Measurements from ENCODE around the gene HOXC6. TPM values are rescaled to one million over a fixed set of nuclear protein-coding genes. Genes with fewer than 3 reads are reported as not detected.

The HOXC6 gene
- total and polyA plus RNA-seq, 8 donors, result 0.14 to 0.41 (median 0.28) TPM; not detected in 2

DNA sequence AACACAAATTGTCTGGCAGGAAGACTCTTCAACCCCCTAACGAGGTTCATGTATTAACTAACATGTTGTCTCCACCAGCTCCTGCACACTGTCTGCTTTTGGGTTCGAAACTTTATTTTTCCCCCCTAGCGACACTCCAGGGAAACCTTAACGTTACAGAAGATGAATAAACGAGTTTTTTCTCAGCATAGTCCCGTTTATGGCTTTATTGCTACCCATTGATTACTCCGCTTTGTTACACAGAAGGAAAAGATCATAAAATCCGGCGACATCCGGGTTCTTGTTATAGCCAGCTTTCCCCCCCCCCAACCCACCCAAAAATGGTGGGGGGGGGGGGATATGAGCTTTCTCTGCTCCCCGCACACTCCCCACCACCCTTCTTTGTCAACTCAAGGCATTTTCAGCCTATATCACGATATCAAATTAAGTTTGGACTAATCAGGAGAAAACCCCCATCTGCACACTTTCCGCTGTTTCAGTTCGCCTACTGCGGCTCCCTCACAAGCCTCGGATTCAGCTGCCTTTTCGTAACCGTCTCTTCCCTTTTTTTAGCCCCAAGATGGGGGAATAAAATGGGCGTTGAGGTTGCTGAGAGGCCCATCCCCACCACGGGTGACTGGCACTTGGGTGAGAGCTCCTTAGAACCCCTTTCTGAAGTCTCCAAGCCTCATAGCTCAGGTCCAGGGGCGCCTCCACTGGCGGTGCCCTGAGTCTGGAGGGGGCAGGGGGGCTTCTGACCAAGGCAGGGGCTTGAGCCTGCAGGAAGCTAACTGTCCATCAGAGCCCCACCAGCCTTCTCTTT is 1.4 kb upstream of the HOXC6 start:
- 21% methylated on average over 22 of the region's 22 CpGs for WGBS, 2 donors
- intact Hi-C loops (cut with DNase I), result no loop called here
- peaks cover 3 to 71% (median 12%) of the 10 kb centered on the region in 4 donors for H3K27me3 ChIP-seq
- DNase-seq (no peak), ATAC-seq (no peak), FAIRE-seq (no peak)
- TF ChIP-seq, protein P1, sequence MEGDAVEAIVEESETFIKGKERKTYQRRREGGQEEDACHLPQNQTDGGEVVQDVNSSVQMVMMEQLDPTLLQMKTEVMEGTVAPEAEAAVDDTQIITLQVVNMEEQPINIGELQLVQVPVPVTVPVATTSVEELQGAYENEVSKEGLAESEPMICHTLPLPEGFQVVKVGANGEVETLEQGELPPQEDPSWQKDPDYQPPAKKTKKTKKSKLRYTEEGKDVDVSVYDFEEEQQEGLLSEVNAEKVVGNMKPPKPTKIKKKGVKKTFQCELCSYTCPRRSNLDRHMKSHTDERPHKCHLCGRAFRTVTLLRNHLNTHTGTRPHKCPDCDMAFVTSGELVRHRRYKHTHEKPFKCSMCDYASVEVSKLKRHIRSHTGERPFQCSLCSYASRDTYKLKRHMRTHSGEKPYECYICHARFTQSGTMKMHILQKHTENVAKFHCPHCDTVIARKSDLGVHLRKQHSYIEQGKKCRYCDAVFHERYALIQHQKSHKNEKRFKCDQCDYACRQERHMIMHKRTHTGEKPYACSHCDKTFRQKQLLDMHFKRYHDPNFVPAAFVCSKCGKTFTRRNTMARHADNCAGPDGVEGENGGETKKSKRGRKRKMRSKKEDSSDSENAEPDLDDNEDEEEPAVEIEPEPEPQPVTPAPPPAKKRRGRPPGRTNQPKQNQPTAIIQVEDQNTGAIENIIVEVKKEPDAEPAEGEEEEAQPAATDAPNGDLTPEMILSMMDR (IDR thresholded peaks at IDR 0.05), result no peak
- no peaks in the 10 kb centered on the region for H3K36me3 ChIP-seq
- H3K4me1 ChIP-seq, result no peaks in the 10 kb centered on the region
- H3K27ac ChIP-seq, result no peak overlapping the region
- H3K4me3 ChIP-seq, result no peak overlapping the region
- H3K9me3 ChIP-seq, result no peaks in the 10 kb centered on the region

DNA sequence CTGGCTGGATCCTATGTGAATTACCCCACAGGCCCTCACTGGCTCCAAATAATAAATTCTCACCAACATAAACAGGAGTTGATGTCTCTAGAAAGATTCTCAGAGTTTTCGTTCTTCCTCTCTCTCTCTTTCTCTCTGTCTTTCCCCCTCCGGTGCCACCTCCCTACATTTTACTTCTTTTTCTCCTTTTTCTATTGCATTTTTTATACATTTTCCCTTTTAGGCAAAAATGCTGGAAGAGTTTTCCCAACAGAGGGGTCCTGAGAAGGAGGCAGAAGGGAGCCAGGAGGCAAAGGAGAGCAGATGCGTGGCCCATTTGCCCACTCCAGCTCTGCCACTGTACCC is 826 bp upstream of the HOXC6 start:
- Histone ChIP-seq H3K27ac (no peak overlapping the region), H3K9me3 (no peaks in the 10 kb centered on the region), H3K36me3 (no peaks in the 10 kb centered on the region), H3K27me3 (peaks cover 3 to 76% (median 14%) of the 10 kb centered on the region in 4 donors), H3K4me1 (no peaks in the 10 kb centered on the region), H3K4me3 (no peak overlapping the region)
- TF ChIP-seq, protein P1 (IDR thresholded peaks at IDR 0.05), result no peak
- DNase-seq (no peak), ATAC-seq (no peak), FAIRE-seq (no peak)
- intact Hi-C loops (cut with DNase I), result no loop called here
- WGBS, 2 donors, result 37 to 54% methylated on average over 3 of the region's 3 CpGs

DNA sequence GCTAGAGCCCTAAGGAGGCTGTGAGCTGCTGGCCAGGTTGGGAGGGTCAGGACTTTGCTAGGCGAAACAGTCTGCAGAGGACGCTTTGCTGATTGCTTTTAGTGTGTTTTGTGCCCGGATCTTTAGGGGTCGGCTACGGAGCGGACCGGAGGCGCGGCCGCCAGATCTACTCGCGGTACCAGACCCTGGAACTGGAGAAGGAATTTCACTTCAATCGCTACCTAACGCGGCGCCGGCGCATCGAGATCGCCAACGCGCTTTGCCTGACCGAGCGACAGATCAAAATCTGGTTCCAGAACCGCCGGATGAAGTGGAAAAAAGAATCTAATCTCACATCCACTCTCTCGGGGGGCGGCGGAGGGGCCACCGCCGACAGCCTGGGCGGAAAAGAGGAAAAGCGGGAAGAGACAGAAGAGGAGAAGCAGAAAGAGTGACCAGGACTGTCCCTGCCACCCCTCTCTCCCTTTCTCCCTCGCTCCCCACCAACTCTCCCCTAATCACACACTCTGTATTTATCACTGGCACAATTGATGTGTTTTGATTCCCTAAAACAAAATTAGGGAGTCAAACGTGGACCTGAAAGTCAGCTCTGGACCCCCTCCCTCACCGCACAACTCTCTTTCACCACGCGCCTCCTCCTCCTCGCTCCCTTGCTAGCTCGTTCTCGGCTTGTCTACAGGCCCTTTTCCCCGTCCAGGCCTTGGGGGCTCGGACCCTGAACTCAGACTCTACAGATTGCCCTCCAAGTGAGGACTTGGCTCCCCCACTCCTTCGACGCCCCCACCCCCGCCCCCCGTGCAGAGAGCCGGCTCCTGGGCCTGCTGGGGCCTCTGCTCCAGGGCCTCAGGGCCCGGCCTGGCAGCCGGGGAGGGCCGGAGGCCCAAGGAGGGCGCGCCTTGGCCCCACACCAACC is 1.5 kb downstream of the HOXC6 start:
- no peaks in the 10 kb centered on the region for H3K9me3 ChIP-seq
- intact Hi-C loops (cut with DNase I), result loop anchor here in 1 of 3 donors (5.0 kb wide), 1 partner anchor 168 kb away; no protein-coding TSS in a partner anchor
- WGBS, 2 donors, result 24 to 27% methylated on average over 52 to 53 of the region's 53 CpGs
- H3K27ac ChIP-seq, result no peak overlapping the region
- TF ChIP-seq, protein P1 (IDR thresholded peaks at IDR 0.05), result no peak
- H3K4me1 ChIP-seq, result no peaks in the 10 kb centered on the region
- no peak overlapping the region for H3K4me3 ChIP-seq
- FAIRE-seq (no peak), ATAC-seq (no peak), DNase-seq (peak in 1 of 6 donors; percentile 29)
- H3K27me3 ChIP-seq, result peaks cover 3 to 81% (median 15%) of the 10 kb centered on the region in 4 donors
- H3K36me3 ChIP-seq, result no peaks in the 10 kb centered on the region

DNA sequence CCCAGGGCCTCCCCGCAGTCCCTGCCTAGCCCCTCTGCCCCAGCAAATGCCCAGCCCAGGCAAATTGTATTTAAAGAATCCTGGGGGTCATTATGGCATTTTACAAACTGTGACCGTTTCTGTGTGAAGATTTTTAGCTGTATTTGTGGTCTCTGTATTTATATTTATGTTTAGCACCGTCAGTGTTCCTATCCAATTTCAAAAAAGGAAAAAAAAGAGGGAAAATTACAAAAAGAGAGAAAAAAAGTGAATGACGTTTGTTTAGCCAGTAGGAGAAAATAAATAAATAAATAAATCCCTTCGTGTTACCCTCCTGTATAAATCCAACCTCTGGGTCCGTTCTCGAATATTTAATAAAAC is 2.2 kb downstream of the HOXC6 start:
- no peaks in the 10 kb centered on the region for H3K9me3 ChIP-seq
- ATAC-seq, result no peak
- H3K27me3 ChIP-seq, result peaks cover 3 to 81% (median 15%) of the 10 kb centered on the region in 4 donors
- H3K4me1 ChIP-seq, result no peaks in the 10 kb centered on the region
- DNase-seq, result no peak
- intact Hi-C loops (cut with DNase I), result loop anchor here in 1 of 3 donors (5.0 kb wide), 1 partner anchor 167 kb away; no protein-coding TSS in a partner anchor
- TF ChIP-seq, protein P1 (IDR thresholded peaks at IDR 0.05), result no peak
- H3K36me3 ChIP-seq, result no peaks in the 10 kb centered on the region
- WGBS, 2 donors, result 50 to 54% methylated on average over 7 of the region's 7 CpGs
- no peak for FAIRE-seq
- H3K27ac ChIP-seq, result no peak overlapping the region
- no peak overlapping the region for H3K4me3 ChIP-seq
